NCI-H82 (cell line): Measurements from ENCODE around the gene CACNA1S.

Source experiments
- DNase-seq: peaks from one replicate; lab custom pipeline; 2025; lab: John Stamatoyannopoulos, UW

Gene CACNA1S

DNA sequence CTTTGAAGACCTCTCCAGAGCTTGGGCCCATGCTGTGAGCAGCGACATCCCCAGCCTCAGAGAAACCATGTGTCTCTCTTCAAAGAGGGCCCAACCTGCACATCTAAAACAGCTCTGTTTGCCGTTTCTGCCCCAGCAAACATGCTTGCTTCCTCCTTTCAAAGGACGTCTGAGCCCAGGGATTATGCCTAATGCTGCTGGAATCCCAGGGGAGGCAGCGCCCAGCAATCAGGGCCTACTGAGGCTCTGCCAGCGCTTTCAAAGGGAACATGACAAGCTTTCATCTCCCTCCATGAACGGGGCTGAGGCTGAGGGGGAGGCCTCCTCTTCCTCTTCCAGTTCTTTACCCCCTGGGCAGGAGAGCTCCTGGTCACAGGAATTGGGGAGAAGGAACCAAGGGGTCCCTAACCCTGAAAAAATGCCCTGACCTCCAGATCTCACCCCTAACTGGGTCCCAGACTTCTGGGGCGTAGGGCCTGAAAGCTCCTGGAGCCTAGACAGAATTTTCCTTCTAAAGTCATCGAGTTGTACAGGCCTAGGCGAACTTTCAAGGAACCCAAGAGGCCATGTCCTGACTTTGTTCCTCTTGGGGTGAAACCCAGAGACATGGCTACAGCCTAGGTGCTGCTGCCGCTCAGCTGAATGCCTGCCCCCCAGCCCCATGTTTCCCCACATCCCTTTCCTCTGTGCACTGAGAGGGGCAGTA, 28.2 kb upstream of the CACNA1S start:
- DNase-seq = peak; percentile 91

DNA sequence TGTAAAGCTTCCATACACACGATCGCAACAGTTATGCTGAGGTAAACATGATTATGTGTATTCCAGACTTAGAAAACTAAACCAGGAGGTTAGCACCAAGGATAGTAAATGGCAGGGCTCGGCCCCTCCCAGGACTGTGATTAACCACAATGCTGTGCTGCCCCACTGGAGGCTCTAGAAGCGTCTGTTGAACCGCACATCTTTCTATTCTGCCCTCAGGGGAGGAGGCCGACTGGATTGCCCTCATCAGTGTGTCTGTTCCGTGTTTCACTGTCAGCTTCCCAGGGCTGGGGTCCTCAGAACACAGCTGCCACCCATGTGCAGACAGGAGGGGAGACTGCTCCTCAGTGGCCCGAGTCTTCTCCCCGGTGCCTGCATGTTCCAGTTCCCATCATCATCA, 27.5 kb upstream of the CACNA1S start:
- no peak for DNase-seq

DNA sequence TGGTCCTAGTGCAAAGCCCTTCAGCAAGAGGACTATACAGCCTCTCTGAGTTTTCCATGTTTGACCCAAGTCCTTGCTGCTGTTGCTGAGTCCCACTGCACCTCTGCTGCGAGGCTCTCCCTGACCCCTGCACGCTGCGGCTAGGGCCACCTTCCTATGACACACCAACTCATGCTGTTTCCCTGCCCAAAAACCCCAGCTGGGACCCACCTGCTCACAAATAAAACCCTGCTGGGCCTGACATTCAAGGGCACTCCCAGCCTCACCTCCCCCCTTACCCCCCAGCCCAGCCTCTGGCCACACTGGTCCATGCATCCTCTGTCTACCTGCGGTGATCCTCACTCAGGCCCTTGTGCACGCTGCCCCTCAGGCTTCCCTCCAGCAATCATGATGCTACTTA, 27.1 kb upstream of the CACNA1S start:
- no peak for DNase-seq

DNA sequence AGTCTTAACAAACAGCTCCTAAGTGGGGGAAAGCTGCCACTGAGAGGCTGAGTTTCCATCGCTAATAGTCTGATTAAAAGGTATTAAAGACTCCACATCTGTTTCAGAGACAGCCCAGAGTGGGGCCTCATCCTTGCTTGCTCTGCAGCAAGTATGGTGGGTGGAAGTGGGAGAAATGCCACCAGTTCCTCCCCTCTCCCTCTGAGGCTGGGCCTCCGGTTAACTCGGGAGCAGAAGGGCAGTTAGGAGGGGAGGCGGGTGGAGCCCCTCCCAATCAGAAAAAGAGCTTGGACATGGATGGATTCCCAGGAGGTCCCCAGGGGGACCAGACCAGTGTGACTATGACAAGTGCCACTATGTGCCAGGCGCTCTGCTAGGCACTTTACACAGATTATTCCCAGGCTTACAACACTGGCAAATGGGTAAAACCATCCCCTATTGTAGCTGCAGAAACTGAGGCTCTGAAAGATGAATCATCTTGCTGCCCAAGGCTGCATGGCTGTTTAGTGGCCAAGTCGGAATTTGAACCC, 26.1 kb upstream of the CACNA1S start:
- peak; percentile 97 for DNase-seq

DNA sequence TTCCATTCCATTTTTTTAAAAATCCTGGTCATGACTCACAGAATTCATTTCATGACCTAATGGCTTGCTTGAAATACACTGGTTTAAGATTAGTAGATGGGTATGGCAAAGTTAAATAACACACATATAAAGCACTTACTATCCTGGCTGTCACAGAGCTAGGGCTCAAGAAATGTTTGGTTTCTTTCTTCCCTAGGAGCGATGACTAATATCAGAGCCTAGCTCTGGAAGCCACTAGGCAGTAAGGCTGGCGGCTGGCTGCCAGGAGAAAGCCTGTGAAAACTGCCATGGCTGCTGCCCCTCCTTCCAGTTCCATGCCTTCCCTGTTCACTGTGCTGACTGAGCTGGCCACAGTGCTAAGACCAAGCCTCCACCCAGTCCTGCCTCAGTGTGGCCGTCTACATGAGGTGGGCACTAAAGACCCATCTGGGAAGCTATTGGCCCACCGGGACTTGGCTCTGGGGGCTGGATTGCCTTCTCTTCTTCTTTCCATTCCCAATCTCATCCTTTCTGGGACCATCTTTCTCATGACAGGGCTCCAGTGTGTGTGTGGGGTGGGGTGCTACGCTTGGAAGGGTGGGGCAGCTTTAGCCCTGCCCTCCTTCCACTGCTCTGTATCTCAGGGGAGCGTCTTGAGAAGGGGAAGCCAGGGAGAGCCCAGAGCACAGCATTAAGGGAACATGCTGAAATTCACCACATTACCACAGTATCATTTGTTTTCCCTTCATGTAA, 25.5 kb upstream of the CACNA1S start:
- no peak for DNase-seq

DNA sequence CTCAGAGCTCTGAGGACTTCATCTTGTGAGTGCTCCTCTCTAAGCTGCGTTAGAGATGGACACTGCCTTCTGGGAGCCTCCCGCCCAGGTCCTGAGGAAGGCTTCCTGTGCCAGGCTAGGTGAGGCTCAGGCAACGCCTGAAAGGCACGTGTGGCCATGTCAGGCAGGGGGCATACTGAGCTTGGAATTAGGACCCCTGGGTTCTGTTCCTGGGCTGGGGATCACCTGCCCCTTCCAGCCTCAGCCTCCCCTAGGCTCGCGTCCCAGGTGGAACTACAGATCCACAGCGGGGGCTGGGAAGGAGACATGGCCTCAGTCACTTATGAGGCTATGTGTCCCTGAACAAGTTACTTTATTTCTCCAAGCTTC, 24.8 kb upstream of the CACNA1S start:
- DNase-seq = no peak

DNA sequence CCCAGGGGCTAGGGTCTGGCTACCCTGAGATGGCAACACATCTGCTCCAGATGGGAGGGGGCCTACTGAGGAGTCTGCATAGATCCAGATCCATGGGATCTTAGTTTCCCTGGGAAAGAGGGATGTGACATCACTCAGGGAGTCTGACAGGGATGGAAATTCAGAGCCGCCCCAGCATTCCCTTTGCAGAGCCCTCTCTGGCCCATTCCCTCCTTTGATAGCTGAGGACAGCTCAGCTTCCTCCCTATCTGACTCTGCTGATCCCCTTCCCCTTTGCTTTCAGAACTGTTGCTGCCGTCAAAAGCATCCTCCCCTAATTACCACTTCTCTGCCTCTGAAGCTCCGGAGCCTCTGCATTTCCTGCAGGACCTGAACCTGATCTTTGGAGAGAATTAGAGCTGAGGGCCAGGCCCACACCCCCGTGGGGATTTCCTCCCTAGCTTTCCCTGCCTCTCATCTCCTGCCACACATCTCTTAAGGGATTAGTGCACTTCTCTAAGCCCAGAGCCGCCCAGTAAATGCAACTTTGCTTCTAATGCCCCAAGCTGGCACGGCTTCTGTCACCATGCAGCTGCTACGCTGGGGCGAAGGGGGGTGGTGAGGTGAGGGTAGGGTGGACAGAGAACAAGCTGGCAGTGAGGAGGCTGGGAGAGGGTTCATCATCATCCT, 24.3 kb upstream of the CACNA1S start:
- DNase-seq = peak; percentile 97

DNA sequence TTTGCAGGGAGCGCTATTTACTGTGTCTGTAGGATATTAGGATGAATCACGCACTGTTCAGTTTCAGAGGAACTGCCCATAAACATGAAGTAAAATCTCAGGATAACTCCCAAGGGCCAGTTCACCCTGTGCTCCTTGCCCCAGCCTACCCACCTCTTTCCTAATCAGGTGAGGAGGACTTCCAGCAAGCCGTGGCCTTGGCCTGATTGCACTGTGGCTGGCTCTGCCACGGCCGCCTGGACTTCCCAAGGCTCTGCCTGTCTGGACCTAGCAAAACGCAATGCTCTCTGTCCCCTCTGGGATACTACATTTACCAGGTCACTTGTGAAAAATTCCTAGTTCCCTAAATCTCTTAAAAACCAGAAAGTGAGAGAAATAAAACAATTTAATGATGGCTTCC, 22.2 kb upstream of the CACNA1S start:
- DNase-seq = no peak

DNA sequence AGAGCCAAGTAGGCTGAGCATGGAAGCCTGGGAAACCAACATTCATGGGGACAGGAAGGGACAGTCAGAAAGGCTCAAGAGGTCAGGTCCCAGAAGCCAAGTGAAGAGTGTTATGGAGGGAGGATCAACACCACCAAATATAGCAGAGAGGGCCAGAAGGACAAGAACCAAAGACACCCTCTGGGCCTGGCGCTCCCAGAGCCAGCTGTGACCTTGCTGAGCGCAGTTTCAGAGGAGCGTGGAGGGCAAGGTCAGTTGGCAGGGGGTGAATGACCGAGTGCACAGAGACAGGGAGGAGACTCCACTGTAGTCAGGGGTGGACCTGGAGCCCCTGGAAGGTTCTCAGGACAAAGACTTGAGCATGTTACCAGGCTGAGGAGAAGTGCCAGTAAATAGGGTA, 19.2 kb upstream of the CACNA1S start:
- no peak for DNase-seq

DNA sequence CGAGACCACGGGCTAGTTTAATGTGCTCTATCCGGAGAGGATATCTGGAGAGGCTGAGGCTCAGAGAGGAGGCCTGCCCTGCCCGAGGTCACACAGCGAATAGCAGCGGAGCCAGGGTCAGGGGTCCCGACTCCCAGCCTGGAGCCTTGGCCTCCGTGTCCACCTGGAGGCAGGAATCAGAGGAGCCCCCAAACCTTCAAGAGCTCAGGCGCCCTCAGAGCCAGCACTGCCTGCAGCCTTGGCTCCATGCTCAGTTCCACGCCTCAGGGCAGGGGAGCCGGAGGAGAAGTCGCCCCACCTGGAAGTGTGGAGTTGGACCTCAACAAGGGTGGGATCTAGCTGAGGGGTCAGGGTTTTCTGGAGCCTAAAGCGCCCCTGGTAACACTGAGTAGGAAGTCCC, 16.7 kb upstream of the CACNA1S start:
- no peak for DNase-seq

DNA sequence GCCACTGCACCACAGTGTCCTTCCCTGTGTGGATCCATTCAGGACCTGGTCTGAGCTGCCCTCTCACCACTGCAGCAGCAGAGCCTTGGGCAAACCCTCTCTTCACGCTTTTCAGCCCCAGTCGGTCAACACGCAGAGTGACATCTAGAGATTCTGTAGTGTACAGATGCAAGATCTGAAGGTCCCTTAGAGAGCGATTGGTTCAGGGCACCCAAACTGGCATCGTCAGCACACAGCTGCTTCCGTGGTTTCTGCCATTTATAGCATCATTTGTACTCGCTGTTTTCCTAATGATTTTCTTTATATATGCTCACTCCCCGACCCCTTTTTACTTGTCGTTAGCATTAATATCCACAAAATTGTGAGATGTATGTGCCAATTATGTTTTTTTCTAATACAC, 16.2 kb upstream of the CACNA1S start:
- DNase-seq = no peak

DNA sequence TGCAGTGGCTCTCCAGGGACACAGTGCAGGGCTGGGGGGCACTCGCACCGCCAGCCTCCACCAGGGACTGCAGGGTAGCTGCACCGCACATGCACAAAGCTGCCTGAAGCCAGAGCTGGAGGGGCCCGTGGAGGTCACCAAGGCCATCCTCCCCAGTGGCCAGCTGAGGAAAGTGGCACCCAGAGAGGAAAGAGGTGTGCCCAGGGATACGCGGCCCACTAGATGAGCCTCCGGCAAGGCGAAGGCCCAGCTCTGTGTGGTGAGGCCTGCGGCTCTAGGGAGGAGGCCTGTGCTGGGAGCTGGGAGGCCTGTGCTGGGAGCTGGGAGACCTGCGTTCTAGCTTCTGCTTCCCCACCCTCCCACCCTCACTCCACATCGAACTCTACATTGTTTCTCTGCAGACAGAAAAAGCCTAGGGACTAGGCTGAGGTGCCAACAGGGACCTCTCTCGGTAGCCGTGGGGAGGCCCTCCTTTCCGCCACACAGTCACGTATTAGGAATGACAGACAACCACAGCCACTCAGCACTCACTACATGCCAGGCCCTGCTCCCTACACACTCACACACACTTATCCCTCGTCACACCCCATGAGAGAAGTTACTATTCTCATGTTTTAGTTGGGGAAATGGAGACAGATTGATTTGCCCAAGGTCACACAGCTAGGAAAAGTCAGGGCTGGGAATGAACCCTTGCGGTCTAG, 15.7 kb upstream of the CACNA1S start:
- DNase-seq = no peak

DNA sequence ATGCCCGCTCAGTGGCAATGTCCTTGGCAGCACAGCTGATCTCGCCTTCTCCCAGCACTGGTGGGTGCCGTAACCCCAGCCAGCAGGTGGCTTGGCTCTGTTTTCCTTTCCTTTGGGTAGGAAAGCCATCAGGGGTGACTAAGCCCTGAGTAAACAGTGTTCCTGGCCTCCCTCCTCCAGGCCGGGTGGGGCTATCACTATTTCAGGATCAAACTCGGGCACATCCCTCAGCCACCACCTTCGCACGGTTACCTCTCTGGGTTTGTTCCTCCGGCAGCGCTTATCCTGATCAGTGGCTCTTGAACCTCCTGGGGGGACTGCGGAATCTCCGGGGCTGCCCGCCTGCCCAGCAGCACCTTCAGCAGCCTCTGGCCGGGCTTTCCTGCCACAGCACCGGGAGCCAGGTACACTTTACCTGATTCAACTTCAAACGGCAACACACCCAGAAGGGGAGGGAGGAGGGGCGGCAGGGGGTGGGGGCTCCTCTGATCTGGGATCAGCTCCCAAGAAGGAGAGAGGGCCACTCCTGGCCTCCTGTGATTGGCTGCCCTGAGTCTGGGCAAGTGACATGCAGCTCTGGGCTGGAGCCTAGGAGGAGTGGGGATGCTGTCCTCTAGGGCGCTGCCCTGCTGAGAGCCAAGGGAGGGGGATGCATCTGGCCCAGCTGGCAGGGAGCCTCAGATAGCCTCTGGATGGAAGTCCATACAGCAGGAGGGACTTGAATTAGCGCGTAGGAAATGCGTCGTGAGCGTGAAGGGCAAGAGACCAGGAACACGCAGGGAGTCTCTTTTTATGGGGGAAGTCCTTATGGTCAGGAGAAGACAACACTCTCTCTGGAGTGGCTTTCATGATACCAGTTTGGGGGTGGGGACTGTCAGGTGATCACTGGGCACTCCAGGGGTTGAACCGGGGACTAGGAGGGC, 14.9 kb upstream of the CACNA1S start, which contains the start of gene ASCL5:
Gene ASCL5 (minus strand): TSS at position 353 of the 923 bp plus-strand sequence. CDS start 11,812 bp downstream, outside the sequence.
- DNase-seq = peak; percentile 73

DNA sequence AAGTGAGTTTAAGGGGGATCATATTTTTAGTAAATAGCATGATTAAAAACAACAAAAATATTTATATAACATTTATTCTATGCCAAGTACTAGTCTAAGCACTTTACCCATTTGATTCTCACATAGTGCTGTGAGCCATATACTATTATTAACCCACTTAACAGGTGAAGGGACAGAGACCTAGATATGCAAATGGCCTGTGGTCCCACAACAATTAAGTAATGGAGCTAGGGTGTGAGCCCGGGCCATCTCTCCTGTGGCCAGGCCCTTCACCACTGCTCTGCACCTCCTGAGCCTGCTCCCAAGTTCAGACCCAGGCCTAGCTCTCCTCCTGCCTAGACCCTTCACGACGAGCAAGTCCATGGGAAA, 14.2 kb upstream of the CACNA1S start:
- DNase-seq = no peak

DNA sequence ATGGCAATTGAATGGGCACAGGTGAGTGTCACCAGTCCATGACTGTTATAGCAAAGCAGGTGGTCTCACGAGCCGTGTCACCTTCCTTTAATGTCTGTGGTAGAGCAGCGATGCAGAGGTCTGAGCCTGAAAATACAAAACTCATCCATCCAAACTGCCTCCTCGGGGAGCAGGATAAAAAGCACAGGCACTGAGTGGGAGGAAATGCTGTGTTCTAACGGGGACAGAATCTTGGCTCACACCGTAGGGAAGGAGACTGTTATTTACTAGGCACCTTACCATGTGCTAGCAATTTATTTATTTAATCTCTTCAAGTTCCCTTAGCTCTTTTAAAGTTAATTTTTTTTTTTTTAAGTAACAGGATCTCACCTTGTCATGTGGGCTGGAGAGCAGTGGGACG, 13.6 kb upstream of the CACNA1S start:
- DNase-seq = no peak

DNA sequence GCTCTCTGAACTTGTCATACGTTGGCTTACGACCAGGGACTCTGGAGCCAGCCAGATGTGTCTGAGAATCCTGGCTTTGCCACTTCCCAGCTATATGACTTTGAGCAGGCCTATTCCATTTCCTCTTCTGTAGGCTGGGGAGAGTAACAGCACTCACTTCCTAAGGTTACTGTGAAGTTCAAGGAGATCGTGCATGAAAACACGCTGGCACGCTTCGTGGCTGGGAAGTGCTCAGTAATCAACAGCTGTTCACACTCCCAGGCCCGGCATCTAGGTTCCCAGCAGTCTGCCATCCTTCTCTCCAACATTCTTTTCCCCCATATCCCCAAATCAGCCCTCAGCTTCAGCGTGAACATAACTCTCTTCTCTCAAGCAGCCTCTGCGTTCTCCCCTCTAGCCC, 12.8 kb upstream of the CACNA1S start:
- no peak for DNase-seq

DNA sequence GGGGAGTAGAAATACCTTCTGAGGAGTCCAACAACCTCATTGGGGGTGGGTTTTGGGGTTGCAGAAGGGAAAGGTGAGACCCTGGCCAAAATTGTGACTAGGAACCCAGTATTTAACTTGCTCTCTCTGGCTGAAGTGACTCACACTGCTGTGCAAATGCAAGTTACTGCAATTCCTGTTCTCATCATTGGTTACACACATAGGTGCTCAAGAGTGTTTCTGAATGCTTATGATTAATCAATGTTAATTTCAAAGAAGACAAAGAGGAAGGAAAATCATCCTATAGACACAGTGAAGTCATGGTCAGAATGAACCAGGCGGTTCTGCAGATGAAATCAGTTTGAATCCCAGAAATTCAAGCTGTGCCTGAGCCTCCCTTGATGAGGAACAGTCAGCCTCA, 11.6 kb upstream of the CACNA1S start:
- DNase-seq = no peak

DNA sequence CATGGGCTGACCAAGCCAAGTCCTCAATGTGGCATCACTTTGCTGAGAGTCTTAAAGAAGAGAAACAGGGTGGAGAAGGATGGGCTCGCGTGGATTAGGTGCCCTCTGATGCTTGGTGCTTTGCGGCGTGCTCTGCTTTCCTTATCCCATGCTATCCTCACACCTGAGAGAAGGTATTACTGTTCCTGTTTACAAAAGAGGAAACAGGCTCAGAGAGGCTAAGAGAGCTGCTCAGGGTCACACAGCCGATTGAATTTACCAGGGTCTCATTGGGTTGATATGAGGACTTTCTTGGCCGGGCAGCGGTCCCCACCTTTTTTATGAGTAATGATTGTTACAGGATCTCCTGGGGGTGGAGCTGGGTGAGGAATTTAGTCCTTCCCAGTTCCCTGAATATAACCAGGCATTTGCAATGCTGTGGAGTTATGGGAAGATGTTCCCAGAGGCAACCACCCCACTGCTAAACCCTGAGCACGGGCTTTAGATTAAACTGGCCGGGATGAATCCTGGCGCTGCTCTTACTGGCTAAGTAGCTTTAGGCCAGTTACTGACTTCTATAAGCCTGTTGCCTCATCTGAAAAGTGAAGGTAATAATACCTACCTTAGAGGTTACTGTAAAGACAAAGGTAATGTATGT, 10.2 kb upstream of the CACNA1S start:
- peak; percentile 79 for DNase-seq

DNA sequence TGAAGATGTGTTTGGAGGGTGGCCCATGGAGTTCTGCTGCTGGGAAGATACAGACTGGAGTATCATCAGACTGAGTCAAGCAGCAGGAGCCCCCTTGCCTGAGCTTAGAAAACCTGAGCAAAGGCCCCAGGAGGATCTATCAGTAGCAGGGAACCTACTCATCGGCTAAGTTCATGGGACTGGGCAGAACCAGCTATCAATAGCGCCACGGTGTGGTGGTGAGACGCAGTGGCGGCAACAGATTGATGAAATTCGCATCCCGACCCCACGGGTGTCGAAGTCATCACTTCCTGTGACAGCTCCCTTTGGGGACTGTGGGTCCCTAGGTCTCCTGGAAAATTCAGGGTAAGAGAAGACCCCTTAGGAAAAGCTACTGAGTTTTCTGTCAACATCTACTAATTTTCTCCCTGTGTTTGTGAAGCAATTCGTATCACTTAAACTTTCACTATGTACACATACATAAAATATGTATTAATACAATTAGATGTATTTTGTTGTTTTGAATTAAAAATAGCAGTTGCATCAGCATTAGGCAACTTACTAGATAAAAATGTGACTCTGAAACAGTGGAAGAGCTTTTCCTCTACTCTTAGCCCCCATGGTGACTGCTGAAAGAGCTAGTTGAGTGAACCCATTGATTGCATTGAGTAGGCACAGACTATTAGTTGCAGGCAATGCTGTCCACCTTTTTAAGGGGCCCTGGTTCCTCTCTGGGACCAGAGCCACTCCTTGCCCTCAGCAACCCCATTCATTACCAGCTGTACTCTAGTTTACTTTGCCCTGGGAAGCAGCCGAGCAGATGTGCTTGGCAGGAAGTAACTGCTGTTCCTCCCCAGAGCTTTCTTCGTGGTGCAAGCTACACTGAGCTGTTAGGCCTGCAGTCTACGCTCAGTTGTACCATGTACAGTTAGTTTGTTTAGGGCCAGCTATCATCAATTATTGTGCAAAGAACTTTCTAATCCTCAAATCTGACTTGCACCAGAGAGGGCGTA, 7.3 kb upstream of the CACNA1S start:
- DNase-seq = peak; percentile 80

DNA sequence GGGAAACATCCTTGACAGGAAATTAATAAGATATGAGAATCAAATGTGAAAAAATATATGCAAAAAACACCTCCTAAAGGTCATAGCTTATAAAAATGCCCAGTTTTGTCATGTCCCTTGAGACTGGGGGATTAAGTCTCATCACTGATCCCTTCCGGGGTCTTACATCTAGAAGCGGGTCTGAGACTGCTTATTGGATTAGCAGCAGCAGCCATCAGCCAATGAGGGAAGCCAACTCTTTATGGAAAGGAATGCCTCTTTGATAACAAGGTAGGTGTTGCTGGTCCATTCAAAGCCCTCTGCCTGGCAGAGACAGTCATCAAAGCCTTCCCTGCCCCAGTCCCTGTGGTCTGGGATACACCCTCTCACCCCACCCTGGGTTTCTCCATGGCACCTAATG, 3.9 kb upstream of the CACNA1S start:
- DNase-seq = peak; percentile 98
